Trophoblast cell (in vitro differentiated cells and primary cell): ENCODE measurements around the gene KANSL1.

ENCODE experiments used
- DNase-seq, 2 donors: peaks; one replicate each; pipeline ENCODE4 v3.0.0-alpha.2; 2016
- H2AFZ ChIP-seq: 2 replicates; pipeline ENCODE4 v1.6.1; 2013; ENCODE audit warnings: low read length, moderate library complexity, mild to moderate bottlenecking; ENCODE audit not compliant: insufficient read depth, poor library complexity
- H2AK5ac ChIP-seq: 2 replicates; pipeline ENCODE4 v1.6.1; 2013; ENCODE audit warnings: mild to moderate bottlenecking, low read length
- H2BK120ac ChIP-seq: 2 replicates; pipeline ENCODE4 v1.6.1; 2013; ENCODE audit warnings: low read length, mild to moderate bottlenecking, moderate library complexity; ENCODE audit not compliant: insufficient read depth, poor library complexity
- H2BK12ac ChIP-seq: 2 replicates; pipeline ENCODE4 v1.6.1; 2013; ENCODE audit warnings: mild to moderate bottlenecking, low read length, moderate library complexity
- H2BK5ac ChIP-seq: 2 replicates; pipeline ENCODE4 v1.6.1; 2013; ENCODE audit warnings: low read length, low read depth, moderate library complexity, mild to moderate bottlenecking; ENCODE audit not compliant: poor library complexity
- H3K14ac ChIP-seq: 2 replicates; pipeline ENCODE4 v1.6.1; 2013; ENCODE audit warnings: mild to moderate bottlenecking, low read length
- H3K18ac ChIP-seq: 2 replicates; pipeline ENCODE4 v1.6.1; 2013; ENCODE audit warnings: mild to moderate bottlenecking, low read length
- H3K23ac ChIP-seq: 2 replicates; pipeline ENCODE4 v1.6.1; 2013; ENCODE audit warnings: low read length
- H3K27ac ChIP-seq: 2 replicates; pipeline ENCODE4 v1.5.1; 2013; ENCODE audit warnings: low read depth, mild to moderate bottlenecking, inconsistent platforms, low read length, moderate library complexity
- H3K27me3 ChIP-seq: 2 replicates; pipeline ENCODE4 v1.6.1; 2013; ENCODE audit warnings: inconsistent platforms, mild to moderate bottlenecking, low read length, moderate library complexity; ENCODE audit not compliant: insufficient read depth
- H3K36me3 ChIP-seq, 2 experiments: 1 replicate in 1 of 2; 2 replicates in 1 of 2; pipeline ENCODE4 v1.6.1; 2013; ENCODE audit warnings: low read length in 2 of 2, mild to moderate bottlenecking in 2 of 2, moderate library complexity in 1 of 2; ENCODE audit not compliant: insufficient read depth in 2 of 2, control insufficient read depth in 1 of 2
- H3K4ac ChIP-seq: 2 replicates; pipeline ENCODE4 v1.6.1; 2013; ENCODE audit warnings: low read depth, mild to moderate bottlenecking, low read length, moderate library complexity
- H3K4me1 ChIP-seq, 2 experiments: 1 replicate in 1 of 2; 2 replicates in 1 of 2; pipeline ENCODE4 v1.6.1; 2013; ENCODE audit warnings: low read length in 2 of 2, mild to moderate bottlenecking in 2 of 2, moderate library complexity in 1 of 2; ENCODE audit not compliant: insufficient read depth in 2 of 2, control insufficient read depth in 1 of 2
- H3K4me2 ChIP-seq: 2 replicates; pipeline ENCODE4 v1.6.1; 2013; ENCODE audit warnings: inconsistent platforms, mild to moderate bottlenecking, low read length, moderate library complexity
- H3K4me3 ChIP-seq: 2 replicates; pipeline ENCODE4 v1.5.1; 2013; ENCODE audit warnings: mild to moderate bottlenecking, low read depth, low read length, inconsistent platforms
- H3K79me1 ChIP-seq: one replicate; pipeline ENCODE4 v1.6.1; 2013; ENCODE audit warnings: low read length
- H3K79me2 ChIP-seq: 2 replicates; pipeline ENCODE4 v1.6.1; 2013; ENCODE audit warnings: low read length, mild to moderate bottlenecking; ENCODE audit not compliant: control insufficient read depth, insufficient read depth, poor library complexity
- H3K9ac ChIP-seq: 2 replicates; pipeline ENCODE4 v1.6.1; 2013; ENCODE audit warnings: mild to moderate bottlenecking, low read length
- H3K9me3 ChIP-seq: 2 replicates; pipeline ENCODE4 v1.6.1; 2013; ENCODE audit warnings: low read depth, mild to moderate bottlenecking, control low read depth, inconsistent platforms, low read length; ENCODE audit not compliant: insufficient read depth
- H4K12ac ChIP-seq: 2 replicates; pipeline ENCODE4 v1.6.1; 2013; ENCODE audit warnings: low read depth, mild to moderate bottlenecking, low read length, moderate library complexity
- H4K8ac ChIP-seq: 2 replicates; pipeline ENCODE4 v1.6.1; 2013; ENCODE audit warnings: low read depth, mild to moderate bottlenecking, low read length, moderate library complexity
- H4K91ac ChIP-seq: one replicate; pipeline ENCODE4 v1.6.1; 2013; ENCODE audit warnings: low read depth, mild to moderate bottlenecking, low read length, moderate library complexity
- WGBS: extraction: QIAGEN DNeasy Blood & Tissue Kit; methylation state at CpG from one replicate; pipeline ENCODE4 v1.1.7; 2013; ENCODE audit warnings: missing lambda C conversion rate; ENCODE audit not compliant: insufficient read length, insufficient coverage; ENCODE audit errors: extremely low coverage; 5-methylcytosine and 5-hydroxymethylcytosine counted together

KANSL1 gene

GRCh38 chr17:46001390-46002310 is 191.6 kb downstream of the KANSL1 start:
- H3K27ac ChIP-seq: no peak overlapping the region
- H3K14ac ChIP-seq: no peak overlapping the region
- no peak overlapping the region for H3K4ac ChIP-seq
- H3K18ac ChIP-seq: no peak overlapping the region
- no peak overlapping the region for H2BK120ac ChIP-seq
- H3K27me3 ChIP-seq: no peaks in the 10 kb centered on the region
- H3K9me3 ChIP-seq: peaks cover 2% of the 10 kb centered on the region
- H3K9ac ChIP-seq: no peak overlapping the region
- H4K91ac ChIP-seq: no peak overlapping the region
- peak in 1 of 2 donors; percentile 43 for DNase-seq
- no peaks in the 10 kb centered on the region for H3K4me1 ChIP-seq
- H4K8ac ChIP-seq: no peak overlapping the region
- H3K36me3 ChIP-seq: no peaks in the 10 kb centered on the region
- no peak overlapping the region for H3K4me2 ChIP-seq
- H3K4me3 ChIP-seq: no peak overlapping the region
- no peaks in the 10 kb centered on the region for H3K79me2 ChIP-seq
- no peak overlapping the region for H4K12ac ChIP-seq
- H3K79me1 ChIP-seq: no peaks in the 10 kb centered on the region
- no peak overlapping the region for H2AFZ ChIP-seq
- no peak overlapping the region for H2BK12ac ChIP-seq
- no peak overlapping the region for H2AK5ac ChIP-seq
- WGBS: no CpG with 5 or more reads among the region's 13 CpGs
- H2BK5ac ChIP-seq: no peak overlapping the region
- no peak overlapping the region for H3K23ac ChIP-seq

- no peak overlapping the region for H3K14ac ChIP-seq
- H2AK5ac ChIP-seq: no peak overlapping the region
- H4K12ac ChIP-seq: no peak overlapping the region
- H3K36me3 ChIP-seq: no peaks in the 10 kb centered on the region
- DNase-seq: no peak
- H4K91ac ChIP-seq: no peak overlapping the region
- no peak overlapping the region for H2AFZ ChIP-seq
- no CpG with 5 or more reads among the region's 2 CpGs for WGBS
- no peaks in the 10 kb centered on the region for H3K4me1 ChIP-seq
- H3K4ac ChIP-seq: no peak overlapping the region
- no peak overlapping the region for H3K27ac ChIP-seq
- no peak overlapping the region for H3K9ac ChIP-seq
- no peak overlapping the region for H2BK12ac ChIP-seq
- no peaks in the 10 kb centered on the region for H3K79me2 ChIP-seq
- H3K27me3 ChIP-seq: no peaks in the 10 kb centered on the region
- no peak overlapping the region for H3K23ac ChIP-seq
- H2BK5ac ChIP-seq: no peak overlapping the region
- no peak overlapping the region for H3K4me3 ChIP-seq
- H3K79me1 ChIP-seq: no peaks in the 10 kb centered on the region
- no peak overlapping the region for H4K8ac ChIP-seq
- H3K18ac ChIP-seq: no peak overlapping the region
- H3K9me3 ChIP-seq: peaks cover 2% of the 10 kb centered on the region
- H3K4me2 ChIP-seq: no peak overlapping the region
- no peak overlapping the region for H2BK120ac ChIP-seq
Measured at GRCh38 chr17:46000757-46001156, 192.5 kb downstream of the KANSL1 start.

GRCh38 chr17:46000292-46000691 is 192.9 kb downstream of the KANSL1 start:
- WGBS: no CpG with 5 or more reads among the region's 7 CpGs
- H3K9me3 ChIP-seq: peaks cover 2% of the 10 kb centered on the region
- H3K79me2 ChIP-seq: no peaks in the 10 kb centered on the region
- no peak overlapping the region for H3K23ac ChIP-seq
- no peak overlapping the region for H2BK5ac ChIP-seq
- no peak overlapping the region for H3K4me3 ChIP-seq
- H2BK120ac ChIP-seq: no peak overlapping the region
- no peak overlapping the region for H3K9ac ChIP-seq
- no peaks in the 10 kb centered on the region for H3K27me3 ChIP-seq
- H3K36me3 ChIP-seq: no peaks in the 10 kb centered on the region
- H3K4ac ChIP-seq: no peak overlapping the region
- no peak overlapping the region for H2AFZ ChIP-seq
- H2BK12ac ChIP-seq: no peak overlapping the region
- no peak overlapping the region for H4K8ac ChIP-seq
- no peak for DNase-seq
- H3K4me1 ChIP-seq: no peaks in the 10 kb centered on the region
- no peak overlapping the region for H3K4me2 ChIP-seq
- no peak overlapping the region for H3K27ac ChIP-seq
- H4K91ac ChIP-seq: no peak overlapping the region
- H2AK5ac ChIP-seq: no peak overlapping the region
- H3K18ac ChIP-seq: no peak overlapping the region
- H3K14ac ChIP-seq: no peak overlapping the region
- no peak overlapping the region for H4K12ac ChIP-seq
- H3K79me1 ChIP-seq: no peaks in the 10 kb centered on the region

- DNase-seq: no peak
- Histone ChIP-seq H3K18ac (no peak overlapping the region), H3K79me2 (no peaks in the 10 kb centered on the region), H2BK5ac (no peak overlapping the region), H4K91ac (no peak overlapping the region), H3K27me3 (no peaks in the 10 kb centered on the region), H3K36me3 (no peaks in the 10 kb centered on the region), H3K9ac (no peak overlapping the region), H4K8ac (no peak overlapping the region), H2AK5ac (no peak overlapping the region), H3K27ac (no peak overlapping the region), H3K4me1 (no peaks in the 10 kb centered on the region), H2BK120ac (no peak overlapping the region), H3K4ac (no peak overlapping the region), H3K14ac (no peak overlapping the region), H3K4me2 (no peak overlapping the region), H3K4me3 (no peak overlapping the region), H3K23ac (no peak overlapping the region), H3K9me3 (peaks cover 2% of the 10 kb centered on the region), H3K79me1 (no peaks in the 10 kb centered on the region), H4K12ac (no peak overlapping the region), H2AFZ (no peak overlapping the region), H2BK12ac (no peak overlapping the region)
- WGBS: no CpG with 5 or more reads among the region's 9 CpGs
Measured at GRCh38 chr17:45999900-46000290, 193.3 kb downstream of the KANSL1 start.
